Gastroesophageal sphincter (tissue), 4 donors: ENCODE results near the gene ERFL. TPM values are rescaled to one million over a fixed set of nuclear protein-coding genes. Genes with fewer than 3 reads are reported as not detected.
"Not testable (repeated sequence)": the region's sequence is repeated elsewhere in the genome, so short reads cannot be mapped to it uniquely, and the experiment has no call there.

Experiments used
- ATAC-seq: fragments of 150-250 bp; one replicate; pipeline ENCODE4 v1.9.1; 2016; ENCODE audit warnings: mild to moderate bottlenecking, moderate library complexity
- H3K27ac ChIP-seq, 4 donors: fragments of 200-600 bp; sonication (generic) in 3 of 4; 1 replicate in 3 of 4; 2 replicates in 1 of 4; pipeline ENCODE4 v1.5.1; 2016 to 2019
- H3K27me3 ChIP-seq: fragments of 200-600 bp; sonication (generic); one replicate; pipeline ENCODE4 v1.5.1; 2019
- H3K36me3 ChIP-seq, 2 donors: fragments of 200-600 bp; sonication (generic); one replicate each; pipeline ENCODE4 v1.5.1; 2019; ENCODE audit warnings: control low read depth in 1 of 2
- H3K4me1 ChIP-seq, 3 donors: fragments of 200-600 bp; sonication (generic); 1 replicate in 2 of 3; 2 replicates in 1 of 3; pipeline ENCODE4 v1.5.1; 2016 to 2019; ENCODE audit warnings: control low read depth in 2 of 3
- H3K4me3 ChIP-seq, 2 donors: fragments of 200-600 bp; sonication (generic); one replicate each; pipeline ENCODE4 v1.5.1; 2019; ENCODE audit warnings: mild to moderate bottlenecking in 1 of 2, moderate library complexity in 1 of 2
- H3K9me3 ChIP-seq, 3 donors: fragments of 200-600 bp; sonication (generic); one replicate each; pipeline ENCODE4 v1.5.1; 2017 to 2019; ENCODE audit warnings: control low read depth in 2 of 3
- EP300 ChIP-seq: sonication (generic); formaldehyde crosslinking; IDR thresholded peaks from one replicate; pipeline ENCODE4 v1.6.1; 2017; ENCODE audit warnings: antibody characterized with exemption, mild to moderate bottlenecking
- POLR2A ChIP-seq, 2 donors: fragments of 450-650 bp; IDR thresholded peaks; one replicate each; pipeline ENCODE4 v1.6.1; 2017; ENCODE audit warnings: antibody characterized with exemption in 2 of 2, mild to moderate bottlenecking in 2 of 2, moderate library complexity in 1 of 2
- POLR2AphosphoS5 ChIP-seq: sonication (generic); formaldehyde crosslinking; IDR thresholded peaks from one replicate; pipeline ENCODE4 v1.6.1; 2017; ENCODE audit warnings: antibody characterized with exemption
- WGBS, 2 donors: methylation state at CpG; one replicate each; pipeline ENCODE4 v1.1.5; 2018; ENCODE audit warnings: low coverage in 1 of 2; 5-methylcytosine and 5-hydroxymethylcytosine counted together
- total RNA-seq, 4 donors: library from RNA; depleted of rRNA; stranded (reverse); fragments of >200 nt; gene quantifications; one replicate each; pipeline ENCODE4 v1.1.0, GENCODE V29; 2016
- TF ChIP-seq, protein P1 (sequence below), 4 experiments: fragments of 200-600 bp in 2 of 4; fragments of 450-650 bp in 2 of 4; sonication (generic) in 1 of 4; IDR thresholded peaks; one replicate each; pipeline ENCODE4 v1.5.1; 2017 to 2019; ENCODE audit warnings: antibody characterized with exemption in 4 of 4, mild to moderate bottlenecking in 2 of 4, moderate library complexity in 2 of 4

Gene ERFL
- total RNA-seq, 4 donors from 2014 or later, result not detected

GRCh38 chr19:41944336-41944735 is 16.1 kb upstream of the ERFL start:
- 72% methylated on average over 2 of the region's 2 CpGs; no CpG with 5 or more reads in 1 of the 2 donors for WGBS, 2 donors
- no peak overlapping the region for H3K27ac ChIP-seq

DNA sequence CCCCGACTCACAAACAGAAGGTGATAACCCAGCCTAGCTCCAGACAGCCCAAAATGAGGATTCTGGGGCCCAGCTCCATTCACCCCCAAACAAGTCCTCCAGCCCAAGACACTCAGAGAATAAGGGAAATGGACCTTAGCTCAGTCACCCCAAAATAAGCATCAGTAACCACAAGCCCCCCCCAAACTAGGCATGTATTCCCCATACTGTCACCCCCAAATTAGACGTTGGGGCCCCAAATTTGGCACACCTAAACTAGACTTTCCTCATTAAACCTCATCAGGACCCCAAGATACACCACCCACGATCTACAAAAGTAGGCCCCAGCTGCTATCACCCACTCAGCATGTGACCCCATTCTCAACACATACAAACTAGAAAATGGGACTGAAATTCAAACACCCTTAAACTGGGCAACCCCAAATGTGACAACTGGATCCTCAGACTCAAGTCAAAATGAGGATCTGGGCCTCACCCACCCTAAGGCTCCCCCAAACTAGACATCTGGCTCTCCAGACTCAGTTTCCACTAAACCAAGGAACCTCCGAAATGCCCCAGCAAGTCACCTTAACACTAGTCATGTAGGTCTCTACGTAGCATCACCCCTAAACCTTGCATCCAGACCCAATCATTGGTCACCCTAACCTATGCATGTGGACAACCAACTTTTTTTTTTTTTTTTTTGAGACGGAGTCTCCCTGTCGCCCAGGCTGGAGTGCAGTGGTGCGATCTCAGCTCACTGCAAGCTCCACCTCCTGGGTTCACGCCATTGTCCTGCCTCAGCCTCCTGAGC is 13.4 kb upstream of the ERFL start:
- Histone ChIP-seq H3K4me3 (no peak overlapping the region), H3K4me1 (peaks cover 0 to 19% (median 9%) of the 10 kb centered on the region in 3 donors), H3K36me3 (peaks cover 0 to 4% of the 10 kb centered on the region in 2 donors), H3K27me3 (peaks cover 93% of the 10 kb centered on the region), H3K27ac (no peak overlapping the region), H3K9me3 (no peaks in the 10 kb centered on the region)
- WGBS, 2 donors, result 87 to 94% methylated on average over 4 to 5 of the region's 9 CpGs
- TF ChIP-seq, protein P1, sequence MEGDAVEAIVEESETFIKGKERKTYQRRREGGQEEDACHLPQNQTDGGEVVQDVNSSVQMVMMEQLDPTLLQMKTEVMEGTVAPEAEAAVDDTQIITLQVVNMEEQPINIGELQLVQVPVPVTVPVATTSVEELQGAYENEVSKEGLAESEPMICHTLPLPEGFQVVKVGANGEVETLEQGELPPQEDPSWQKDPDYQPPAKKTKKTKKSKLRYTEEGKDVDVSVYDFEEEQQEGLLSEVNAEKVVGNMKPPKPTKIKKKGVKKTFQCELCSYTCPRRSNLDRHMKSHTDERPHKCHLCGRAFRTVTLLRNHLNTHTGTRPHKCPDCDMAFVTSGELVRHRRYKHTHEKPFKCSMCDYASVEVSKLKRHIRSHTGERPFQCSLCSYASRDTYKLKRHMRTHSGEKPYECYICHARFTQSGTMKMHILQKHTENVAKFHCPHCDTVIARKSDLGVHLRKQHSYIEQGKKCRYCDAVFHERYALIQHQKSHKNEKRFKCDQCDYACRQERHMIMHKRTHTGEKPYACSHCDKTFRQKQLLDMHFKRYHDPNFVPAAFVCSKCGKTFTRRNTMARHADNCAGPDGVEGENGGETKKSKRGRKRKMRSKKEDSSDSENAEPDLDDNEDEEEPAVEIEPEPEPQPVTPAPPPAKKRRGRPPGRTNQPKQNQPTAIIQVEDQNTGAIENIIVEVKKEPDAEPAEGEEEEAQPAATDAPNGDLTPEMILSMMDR (IDR thresholded peaks at IDR 0.05), result no peak
- TF ChIP-seq POLR2A (IDR thresholded peaks at IDR 0.05) (no peak), POLR2AphosphoS5 (no peak), EP300 (no peak)
- no peak for ATAC-seq

More at GRCh38 chr19:41944336-41944735, 16.1 kb upstream of the ERFL start:
- no peak for ATAC-seq
- Histone ChIP-seq H3K9me3 (no peaks in the 10 kb centered on the region), H3K27me3 (peaks cover 78% of the 10 kb centered on the region), H3K36me3 (peaks cover 0 to 4% of the 10 kb centered on the region in 2 donors), H3K4me3 (no peak overlapping the region), H3K4me1 (peaks cover 0 to 19% (median 9%) of the 10 kb centered on the region in 3 donors)
- TF ChIP-seq POLR2AphosphoS5 (no peak), EP300 (no peak), POLR2A (IDR thresholded peaks at IDR 0.05) (no peak)
- TF ChIP-seq, protein P1 (IDR thresholded peaks at IDR 0.05), result no peak

- WGBS, 2 donors, result 0 to 2% methylated on average over 4 to 9 of the region's 53 CpGs
- no peak overlapping the region for H3K27ac ChIP-seq
Observed at GRCh38 chr19:41940731-41941409, 12.6 kb upstream of the ERFL start.

GRCh38 chr19:41939861-41940730 is 11.8 kb upstream of the ERFL start:
- ATAC-seq, result no peak
- Histone ChIP-seq H3K4me3 (peak overlapping the region; percentile 5 to 48), H3K4me1 (peaks cover 0 to 28% (median 9%) of the 10 kb centered on the region in 3 donors), H3K36me3 (peaks cover 0 to 4% of the 10 kb centered on the region in 2 donors), H3K27me3 (peaks cover 94% of the 10 kb centered on the region), H3K27ac (no peak overlapping the region), H3K9me3 (no peaks in the 10 kb centered on the region)
- no peak for TF ChIP-seq EP300
- no peak for TF ChIP-seq POLR2A (IDR thresholded peaks at IDR 0.05)
- TF ChIP-seq, protein P1 (IDR thresholded peaks at IDR 0.05), result no peak
- TF ChIP-seq POLR2AphosphoS5, result no peak
- WGBS, 2 donors, result 6 to 12% methylated on average over 10 to 24 of the region's 83 CpGs

More at GRCh38 chr19:41940731-41941409, 12.6 kb upstream of the ERFL start:
- Histone ChIP-seq H3K9me3 (no peaks in the 10 kb centered on the region), H3K4me3 (peak overlapping the region; percentile 5 to 48), H3K4me1 (peaks cover 0 to 22% (median 9%) of the 10 kb centered on the region in 3 donors), H3K27me3 (peaks cover 93% of the 10 kb centered on the region), H3K36me3 (peaks cover 0 to 4% of the 10 kb centered on the region in 2 donors)
- TF ChIP-seq POLR2AphosphoS5, result no peak
- TF ChIP-seq EP300, result no peak
- ATAC-seq, result no peak

DNA sequence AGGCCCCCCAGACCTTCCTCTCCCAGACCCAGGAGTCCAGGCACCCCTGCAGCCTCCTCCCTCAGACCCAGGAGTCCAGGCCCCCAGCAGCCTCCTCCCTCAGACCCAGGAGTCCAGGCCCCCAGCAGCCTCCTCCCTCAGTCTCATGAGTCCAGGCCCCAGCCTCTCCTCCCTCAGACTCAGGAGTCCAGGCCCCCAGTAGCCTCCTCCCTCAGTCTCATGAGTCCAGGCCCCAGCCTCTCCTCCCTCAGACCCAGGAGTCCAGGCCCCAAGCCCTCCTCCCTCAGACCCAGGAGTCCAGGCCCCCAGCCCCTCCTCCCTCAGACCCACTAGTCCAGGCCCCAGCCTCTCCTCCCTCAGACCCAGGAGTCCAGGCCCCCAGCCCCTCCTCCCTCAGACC is 11.0 kb upstream of the ERFL start:
- H3K27ac ChIP-seq, H3K9me3 ChIP-seq, H3K36me3 ChIP-seq, H3K4me3 ChIP-seq, ATAC-seq: not testable (repeated sequence)
- peaks cover 94% of the 10 kb centered on the region for H3K27me3 ChIP-seq
- peaks cover 0 to 28% (median 9%) of the 10 kb centered on the region in 3 donors for H3K4me1 ChIP-seq
